GM18508 (cell line): Measurements from ENCODE around the gene BMPR2.
"Not testable (repeated sequence)": the region's sequence is repeated elsewhere in the genome, so short reads cannot be mapped to it uniquely, and the experiment has no call there.

Experiments
- ATAC-seq: cut with Tn5 transposase; IDR thresholded peaks from one replicate; pipeline ENCODE4 v1.9.1; 2021; ENCODE audit warnings: moderate number of reproducible peaks; ENCODE audit not compliant: insufficient read depth, unreplicated experiment

BMPR2 gene

DNA sequence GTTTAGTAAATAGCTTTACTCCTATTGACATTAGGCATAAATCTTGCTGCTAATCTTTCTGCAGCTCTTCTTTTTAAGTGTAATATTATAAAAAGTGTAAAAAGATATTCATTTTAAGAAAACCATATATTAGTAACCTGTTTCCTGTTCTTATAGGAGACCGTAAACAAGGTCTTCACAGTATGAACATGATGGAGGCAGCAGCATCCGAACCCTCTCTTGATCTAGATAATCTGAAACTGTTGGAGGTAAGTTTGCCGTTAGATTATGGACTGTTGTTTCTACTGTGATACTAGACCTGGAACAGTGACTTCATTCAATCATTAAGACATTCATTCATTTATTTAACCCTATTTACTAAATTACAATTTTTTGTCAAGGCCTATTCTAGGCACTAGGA, 138.6 kb downstream of the BMPR2 start:
- ATAC-seq: no peak

DNA sequence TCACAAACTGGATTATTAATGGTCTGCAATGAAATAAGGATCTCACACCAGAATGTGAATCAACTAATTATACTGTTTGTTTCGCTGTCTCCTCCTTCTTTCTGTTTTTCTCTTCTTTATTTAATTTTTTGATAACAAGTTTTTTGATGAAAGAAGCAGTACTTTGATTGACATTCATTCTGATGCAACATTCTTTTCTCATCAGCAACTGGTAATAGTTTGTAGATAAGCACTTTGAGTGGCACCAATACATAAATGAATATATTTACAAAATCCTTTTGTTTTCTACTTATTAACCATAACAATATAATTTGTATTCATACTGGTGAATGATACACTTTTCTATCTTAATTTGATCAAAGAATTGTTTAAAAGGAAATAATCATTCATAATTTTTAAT, 143.3 kb downstream of the BMPR2 start:
- ATAC-seq: no peak

DNA sequence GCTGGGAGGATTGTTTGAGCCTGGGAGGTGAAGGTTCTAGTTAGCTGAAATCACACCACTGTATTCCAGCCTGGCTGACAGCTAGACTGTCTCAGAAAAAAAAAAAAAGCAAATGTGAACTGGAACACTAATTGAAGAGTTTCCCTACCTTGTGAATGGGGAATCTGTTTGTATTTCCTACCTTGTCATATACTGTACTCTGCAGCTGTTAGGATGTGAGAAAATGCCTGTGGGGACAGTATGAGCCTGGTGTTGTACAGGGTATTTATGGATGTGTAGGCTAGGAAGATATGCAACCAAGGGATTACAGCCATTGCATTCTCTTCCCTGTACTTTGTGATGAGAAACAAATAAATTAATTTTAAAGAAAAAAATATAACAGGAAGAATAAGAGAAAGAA, 145.3 kb downstream of the BMPR2 start:
- ATAC-seq: no peak

DNA sequence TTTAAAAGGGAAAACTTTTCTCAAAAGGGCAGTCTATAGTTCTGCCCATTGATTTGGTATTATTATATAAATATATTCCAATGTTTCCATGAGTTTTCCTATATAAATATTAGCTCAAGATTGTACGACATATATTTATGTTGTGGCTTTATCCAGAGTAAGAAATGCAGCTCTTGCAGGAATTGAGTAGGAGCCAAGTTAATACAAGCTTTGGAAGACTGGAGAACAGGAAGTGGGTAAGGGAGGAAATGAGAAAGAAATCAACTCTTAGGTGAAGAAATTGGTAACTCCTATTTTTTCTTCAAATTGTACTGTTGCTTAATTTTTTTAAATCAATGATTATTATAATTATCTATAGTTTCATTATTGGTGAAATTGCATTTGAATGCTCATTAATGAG, 153.3 kb downstream of the BMPR2 start:
- no peak for ATAC-seq

DNA sequence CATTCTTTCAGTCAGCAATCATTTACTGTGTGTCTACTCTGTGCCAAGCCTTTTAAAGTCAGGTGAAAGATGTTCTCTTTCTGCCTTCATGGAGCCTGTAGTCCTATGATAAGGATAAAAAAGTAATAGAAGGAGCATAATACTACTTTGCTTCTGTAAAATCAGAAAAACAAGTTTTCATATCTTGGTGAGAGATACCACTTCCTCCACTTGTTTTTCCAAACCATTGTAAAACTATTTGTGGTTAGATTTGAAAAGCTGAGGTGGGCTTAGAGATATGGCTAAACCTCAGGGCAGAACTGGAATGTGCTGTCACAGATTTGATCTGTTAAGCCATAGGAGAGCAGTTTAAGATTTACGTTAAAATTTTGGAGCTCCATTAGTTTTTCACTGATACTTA, 153.9 kb downstream of the BMPR2 start:
- ATAC-seq: no peak

DNA sequence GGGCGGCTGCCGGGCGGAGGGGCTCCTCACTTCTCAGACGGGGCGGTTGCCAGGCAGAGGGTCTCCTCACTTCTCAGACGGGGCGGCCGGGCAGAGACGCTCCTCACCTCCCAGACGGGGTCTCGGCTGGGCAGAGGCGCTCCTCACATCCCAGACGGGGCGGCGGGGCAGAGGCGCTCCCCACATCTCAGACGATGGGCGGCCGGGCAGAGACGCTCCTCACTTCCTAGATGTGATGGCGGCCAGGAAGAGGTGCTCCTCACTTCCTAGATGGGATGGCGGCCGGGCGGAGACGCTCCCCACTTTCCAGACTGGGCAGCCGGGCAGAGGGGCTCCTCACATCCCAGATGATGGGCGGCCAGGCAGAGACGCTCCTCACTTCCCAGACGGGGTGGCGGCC, 159.2 kb downstream of the BMPR2 start:
- not testable (repeated sequence) for ATAC-seq

DNA sequence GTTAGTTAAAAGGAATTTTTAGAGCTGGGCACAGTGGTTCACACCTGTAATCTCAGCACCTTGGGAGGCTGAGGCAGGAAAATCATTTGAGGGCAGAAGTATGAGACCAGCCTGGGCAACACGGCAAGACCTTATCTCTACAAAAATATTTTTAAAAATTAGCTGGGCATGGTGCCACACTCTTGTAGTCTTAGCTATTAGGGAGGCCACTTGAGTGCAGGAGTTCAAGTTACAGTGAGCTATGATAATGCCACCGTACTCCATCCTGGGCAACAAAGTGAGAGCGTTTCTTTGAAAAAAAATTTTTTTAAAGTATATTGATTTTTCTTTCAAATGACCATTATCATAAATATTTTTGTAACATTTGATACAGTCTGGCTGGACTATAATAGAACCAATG, 165.0 kb downstream of the BMPR2 start:
- no peak for ATAC-seq

DNA sequence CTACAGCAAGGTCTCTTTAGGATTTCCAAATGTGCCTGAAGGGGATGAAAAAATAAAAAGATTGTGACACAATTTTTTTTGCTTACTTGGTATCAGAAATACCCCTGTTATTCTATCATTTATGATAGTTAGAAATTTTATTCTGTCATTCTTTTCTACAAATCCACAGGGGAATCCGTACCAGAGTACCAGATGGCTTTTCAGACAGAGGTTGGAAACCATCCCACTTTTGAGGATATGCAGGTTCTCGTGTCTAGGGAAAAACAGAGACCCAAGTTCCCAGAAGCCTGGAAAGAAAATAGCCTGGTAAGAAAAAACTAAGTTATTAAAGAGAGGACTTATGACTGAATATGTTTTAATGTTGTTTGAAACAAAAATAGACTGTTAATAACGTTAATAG, 166.0 kb downstream of the BMPR2 start:
- ATAC-seq: no peak

DNA sequence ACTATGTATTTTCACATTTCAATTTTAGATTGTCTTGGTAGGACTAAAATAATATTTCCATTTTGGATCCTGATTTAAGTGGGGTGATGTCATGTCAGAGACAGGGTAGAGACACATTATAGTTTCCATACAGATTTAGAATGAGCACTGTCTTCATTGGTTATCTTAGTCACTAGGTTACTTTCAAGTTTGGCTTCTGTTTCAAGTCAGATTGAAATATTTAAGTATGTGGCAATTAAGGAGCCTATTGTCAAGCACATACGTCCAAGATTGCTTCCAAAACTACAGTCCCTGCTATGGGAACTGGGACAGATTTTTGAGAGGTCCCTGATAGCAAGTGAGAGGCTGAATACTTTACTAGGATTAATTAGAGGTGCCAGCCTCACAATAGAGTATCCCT, 169.4 kb downstream of the BMPR2 start:
- ATAC-seq: no peak

DNA sequence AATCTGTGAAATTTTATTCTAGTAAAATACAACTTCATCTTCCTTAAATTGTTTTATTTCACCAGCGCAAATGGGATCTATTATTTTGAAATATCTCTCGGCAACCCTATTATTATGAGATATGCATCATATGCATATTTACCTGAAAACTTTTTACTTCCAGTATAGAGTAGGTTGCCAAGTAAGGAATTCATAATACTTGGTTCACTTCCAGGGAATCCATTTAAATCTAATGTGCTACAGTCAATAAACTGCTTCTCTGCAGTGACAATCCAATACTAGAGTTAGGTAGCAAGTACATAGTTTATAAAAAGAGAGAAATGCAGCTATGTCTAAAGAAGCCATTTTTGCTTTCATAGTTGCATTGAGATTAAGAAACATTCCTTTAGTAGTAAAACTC, 169.8 kb downstream of the BMPR2 start:
- ATAC-seq: no peak

DNA sequence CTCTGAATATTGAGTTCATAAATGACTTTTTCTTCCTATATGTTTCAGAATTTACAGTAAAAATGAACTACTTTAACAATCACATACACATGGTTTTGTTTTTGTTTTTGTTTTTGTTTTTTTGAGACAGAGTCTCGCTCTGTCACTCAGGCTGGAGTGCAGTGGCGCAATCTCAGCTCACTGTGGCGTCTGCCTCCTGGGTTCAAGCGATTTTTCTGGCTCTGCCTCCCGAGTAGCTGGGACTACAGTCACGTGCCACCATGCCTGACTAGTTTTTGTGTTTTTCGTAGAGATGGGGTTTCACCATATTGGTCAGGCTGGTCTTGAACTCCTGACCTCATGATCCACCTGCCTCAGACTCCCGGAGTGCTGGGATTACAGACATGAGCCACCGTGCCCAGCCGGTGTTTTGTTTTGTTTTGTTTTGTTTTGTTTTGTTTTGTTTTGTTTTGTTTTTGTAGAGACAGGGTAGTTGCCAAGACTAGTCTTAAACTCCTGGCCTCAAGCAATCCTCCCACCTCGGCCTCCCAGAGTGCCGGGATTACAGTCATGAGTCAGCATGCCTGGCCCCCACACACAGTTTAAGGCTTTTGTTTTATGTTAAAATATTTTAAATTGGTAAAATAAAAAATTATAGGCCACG, 170.5 kb downstream of the BMPR2 start:
- not testable (repeated sequence) for ATAC-seq

DNA sequence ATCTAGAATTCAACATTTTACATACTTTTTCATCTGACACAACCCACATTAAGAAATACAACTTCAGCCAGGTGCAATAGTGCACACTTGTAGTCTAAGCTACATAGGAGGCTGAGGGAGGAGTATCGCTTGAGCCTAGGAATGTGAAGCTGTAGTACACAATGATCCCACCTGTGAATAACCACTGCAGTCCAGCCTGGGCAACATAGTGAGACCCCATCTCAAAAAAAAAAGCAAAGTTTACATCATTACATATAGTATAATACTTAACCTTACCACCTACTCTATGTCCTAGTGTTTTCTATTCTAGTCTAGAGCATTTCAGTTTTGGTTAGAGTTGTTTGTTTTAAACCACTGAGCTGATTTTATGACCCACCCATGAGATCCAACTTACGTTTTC, 172.1 kb downstream of the BMPR2 start:
- ATAC-seq: no peak

DNA sequence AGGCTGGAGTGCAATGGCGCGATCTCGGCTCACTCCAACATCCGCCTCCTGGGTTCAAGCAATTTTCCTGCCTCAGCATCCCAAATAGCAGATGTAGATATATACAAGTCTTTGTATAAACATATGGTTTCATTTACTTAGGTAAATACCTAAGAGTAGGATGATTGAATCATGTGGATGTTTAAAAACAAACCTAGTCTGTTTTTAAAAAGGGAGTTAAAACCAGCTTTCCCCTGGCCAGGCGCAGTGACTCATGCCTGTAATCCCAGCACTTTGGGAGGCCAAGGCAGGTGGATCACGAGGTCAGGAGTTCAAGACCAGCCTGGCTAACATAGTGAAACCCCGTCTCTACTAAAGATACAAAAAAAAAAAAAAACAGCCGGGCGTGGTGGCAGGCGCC, 174.9 kb downstream of the BMPR2 start:
- ATAC-seq: not testable (repeated sequence)

DNA sequence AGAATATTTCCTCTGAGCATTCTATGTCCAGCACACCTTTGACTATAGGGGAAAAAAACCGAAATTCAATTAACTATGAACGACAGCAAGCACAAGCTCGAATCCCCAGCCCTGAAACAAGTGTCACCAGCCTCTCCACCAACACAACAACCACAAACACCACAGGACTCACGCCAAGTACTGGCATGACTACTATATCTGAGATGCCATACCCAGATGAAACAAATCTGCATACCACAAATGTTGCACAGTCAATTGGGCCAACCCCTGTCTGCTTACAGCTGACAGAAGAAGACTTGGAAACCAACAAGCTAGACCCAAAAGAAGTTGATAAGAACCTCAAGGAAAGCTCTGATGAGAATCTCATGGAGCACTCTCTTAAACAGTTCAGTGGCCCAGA, 179.2 kb downstream of the BMPR2 start:
- ATAC-seq: no peak

DNA sequence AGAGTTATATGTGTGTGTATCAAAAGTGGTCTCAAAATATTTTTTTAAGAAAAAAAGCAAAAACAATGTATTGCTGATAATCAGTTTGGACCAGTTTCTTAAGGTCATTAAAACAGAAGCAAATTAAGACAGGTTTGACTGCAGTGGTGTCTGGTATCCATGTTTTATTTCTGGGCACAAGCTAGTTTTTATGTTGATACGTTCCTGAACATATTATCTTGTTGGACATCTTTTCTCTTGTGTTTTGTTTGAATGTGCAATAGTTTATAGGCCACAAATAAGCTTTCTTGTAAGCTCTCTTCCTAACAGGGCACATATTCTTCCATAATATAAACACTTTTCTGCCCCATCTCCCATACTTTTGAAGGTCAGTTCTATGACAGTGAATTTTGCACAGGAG, 184.1 kb downstream of the BMPR2 start:
- ATAC-seq: no peak

DNA sequence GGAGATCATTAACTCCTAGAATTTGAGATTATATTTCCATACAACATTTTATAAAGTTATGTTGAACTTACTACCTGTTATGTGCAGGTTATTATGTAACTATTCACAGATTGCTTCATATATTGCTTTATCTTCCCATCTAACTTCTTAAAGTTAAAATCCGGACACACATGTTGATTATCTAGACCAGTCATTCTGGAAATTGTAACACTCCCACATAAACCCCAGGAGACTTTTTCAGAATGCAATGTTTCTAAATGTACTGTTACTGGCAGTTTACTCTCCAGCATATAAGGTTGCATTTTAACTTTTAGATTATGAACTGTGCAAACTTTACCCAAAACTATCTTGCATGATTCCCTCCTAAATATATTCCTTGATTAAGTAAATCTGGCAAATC, 188.1 kb downstream of the BMPR2 start:
- no peak for ATAC-seq

DNA sequence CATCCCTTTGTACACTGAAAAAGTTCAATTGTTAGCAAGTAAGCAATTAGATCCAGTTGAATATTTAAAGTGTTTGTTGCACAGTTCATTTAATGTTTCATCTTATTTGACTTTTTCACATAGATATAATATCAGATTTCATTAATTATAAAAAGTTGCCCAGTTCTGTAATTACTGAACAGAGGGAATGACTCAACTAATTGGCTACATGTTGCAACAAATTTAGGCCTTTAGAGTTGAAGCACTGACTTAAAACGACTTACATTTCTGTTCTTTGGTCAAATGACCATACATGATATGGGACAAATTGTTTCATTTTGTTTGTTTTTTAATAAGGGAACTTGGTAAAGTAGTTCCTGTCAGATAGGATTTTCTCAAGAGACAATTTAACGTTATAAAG, 190.2 kb downstream of the BMPR2 start:
- ATAC-seq: no peak

DNA sequence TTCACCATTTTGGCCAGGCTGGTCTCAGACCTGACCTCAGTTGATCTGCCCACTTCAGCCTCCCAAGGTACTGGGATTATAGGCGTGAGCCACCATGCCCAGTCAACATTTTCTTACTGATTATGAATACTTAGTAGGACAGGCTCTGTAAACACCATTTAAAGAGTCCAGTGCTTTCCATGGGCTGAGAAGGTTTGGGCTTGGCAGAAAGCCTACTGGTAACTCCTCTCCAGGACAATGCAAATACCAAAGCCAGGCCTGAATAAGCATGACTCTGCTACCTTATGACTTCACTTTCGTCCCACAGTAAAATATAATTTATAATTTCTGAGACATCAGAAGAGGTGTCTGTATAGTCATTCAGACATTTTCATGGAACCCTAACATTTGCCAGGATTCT, 198.4 kb downstream of the BMPR2 start:
- no peak for ATAC-seq

DNA sequence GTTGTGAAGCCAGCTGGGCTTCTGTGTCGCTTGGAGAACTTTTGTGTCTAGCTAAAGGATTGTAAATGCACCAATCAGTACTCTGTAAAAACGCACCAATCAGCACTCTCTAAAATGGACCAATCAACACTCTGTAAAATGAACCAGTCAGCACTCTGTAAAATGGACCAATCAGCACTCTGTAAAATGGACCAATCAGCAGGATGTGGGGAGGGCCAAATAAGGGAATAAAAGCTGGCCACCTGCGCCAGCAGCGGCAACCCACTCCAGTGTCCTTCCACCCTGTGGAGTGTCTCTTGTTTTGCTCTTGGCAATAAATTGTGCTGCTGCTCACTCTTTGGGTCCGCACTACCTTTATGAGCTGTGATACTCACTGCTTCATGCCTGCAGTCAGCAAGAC, 199.1 kb downstream of the BMPR2 start:
- ATAC-seq: not testable (repeated sequence)

DNA sequence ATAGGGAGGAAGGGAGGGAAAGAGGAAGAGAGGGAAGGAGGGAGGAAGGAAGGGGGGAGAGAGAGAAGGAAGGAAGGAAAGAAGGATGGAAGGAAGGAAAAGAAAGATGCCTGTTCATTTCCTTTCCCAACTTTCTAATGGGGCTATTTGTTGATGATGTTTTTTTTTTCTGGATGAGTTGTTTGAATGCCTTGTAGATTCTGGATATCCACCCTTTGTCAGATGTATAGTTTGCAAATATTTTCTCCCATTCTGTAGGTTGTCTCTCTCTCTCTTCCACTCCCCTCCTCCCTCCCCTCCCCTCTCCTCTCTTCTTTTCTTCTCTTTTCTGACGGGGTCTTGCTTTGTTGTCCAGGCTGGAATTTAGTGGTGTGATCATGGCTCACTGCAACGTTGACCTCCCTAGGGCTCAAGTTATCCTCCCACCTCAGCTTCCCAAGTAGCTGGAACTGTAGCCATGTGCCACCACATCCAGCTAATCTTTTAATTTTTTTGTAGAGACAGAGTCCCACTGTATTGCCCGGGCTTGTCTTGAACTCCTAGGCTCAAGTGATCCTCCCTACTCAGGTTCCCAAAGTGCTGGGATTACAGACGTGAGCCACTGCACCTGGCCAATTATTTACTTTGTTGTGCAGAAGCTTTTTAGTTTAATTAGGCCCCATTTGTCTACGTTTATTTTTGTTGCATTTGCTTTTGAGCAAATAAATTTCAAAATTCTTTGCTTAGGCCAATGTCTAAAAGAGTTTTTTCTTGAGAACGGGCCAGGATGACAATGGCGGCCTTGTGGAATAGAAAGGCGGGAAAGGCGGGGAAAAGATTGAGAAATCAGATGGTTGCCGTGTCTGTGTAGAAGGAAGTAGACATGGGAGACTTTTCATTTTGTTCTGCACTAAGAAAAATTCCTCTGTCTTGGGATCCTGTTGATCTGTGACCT, 201.4 kb downstream of the BMPR2 start:
- ATAC-seq: no peak

DNA sequence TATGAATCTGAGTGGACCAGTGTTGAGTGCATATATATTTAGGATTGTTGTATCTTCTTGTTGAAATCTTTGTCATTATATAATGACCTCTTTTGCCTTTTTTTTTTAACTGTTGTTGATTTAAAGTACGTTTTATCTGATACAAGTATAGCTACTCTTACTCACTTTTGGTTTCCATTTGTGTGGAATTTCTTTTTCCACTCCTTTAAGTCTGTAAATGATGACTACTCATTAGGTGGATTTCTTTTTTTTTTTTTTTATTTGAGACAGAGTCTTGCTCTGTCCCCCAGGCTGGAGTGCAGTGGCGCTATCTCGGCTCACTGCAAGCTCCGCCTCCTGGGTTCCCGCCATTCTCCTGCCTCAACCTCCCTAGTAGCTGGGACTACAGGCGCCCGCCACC, 206.7 kb downstream of the BMPR2 start:
- not testable (repeated sequence) for ATAC-seq

DNA sequence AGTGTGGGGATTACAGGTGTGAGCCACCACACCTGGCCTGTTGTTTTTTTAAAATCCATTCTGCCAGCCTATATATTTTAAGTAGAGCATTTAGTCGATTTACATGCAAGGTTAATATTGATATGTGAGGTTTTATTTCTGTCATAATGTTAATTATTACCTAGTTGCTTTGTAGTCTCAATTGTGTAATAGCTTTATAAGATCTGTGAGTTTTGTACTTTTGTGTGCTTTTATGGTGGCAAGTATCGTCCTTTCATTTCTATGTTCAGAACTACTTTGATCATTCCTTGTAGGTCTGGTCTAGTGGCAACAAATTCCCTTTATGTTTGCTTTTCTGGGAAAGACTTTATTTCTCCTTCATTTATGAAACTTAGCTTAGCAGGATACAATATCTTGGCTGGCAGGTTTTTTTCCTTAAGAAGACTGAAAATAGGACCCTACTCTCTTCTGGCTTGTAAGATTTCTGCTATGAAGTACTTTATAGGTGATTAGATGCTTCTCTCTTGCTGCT, 207.6 kb downstream of the BMPR2 start:
- ATAC-seq: no peak
